ENCODE measurements around the gene MEGF11.

Gene MEGF11

DNA sequence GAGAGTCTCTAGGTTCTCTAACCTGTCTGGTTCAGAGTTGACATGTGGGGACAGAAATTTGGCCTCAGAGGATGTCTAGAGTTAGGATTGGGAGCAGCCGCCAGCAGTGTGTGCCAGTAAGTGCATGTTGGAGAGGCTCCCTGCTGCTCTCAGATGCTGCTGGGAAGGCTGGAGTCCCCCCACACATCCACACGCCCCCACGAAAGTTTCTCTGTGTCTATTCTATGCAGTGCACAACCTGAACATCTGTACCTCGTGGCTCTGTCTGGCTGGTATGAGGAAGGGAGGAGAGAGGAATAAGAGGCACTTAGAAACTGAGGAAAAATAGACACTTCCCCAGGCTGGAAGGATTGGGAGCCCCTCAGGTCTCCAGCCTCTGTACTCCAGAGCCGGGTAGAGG, 252.5 kb downstream of the MEGF11 start:
- H3K4me3 ChIP-seq (ENCODE audit: low read length), result no peak overlapping the region
- TF ChIP-seq ZNF274 (IDR thresholded peaks at IDR 0.05; ENCODE audit: low read depth, low read length), result no peak

DNA sequence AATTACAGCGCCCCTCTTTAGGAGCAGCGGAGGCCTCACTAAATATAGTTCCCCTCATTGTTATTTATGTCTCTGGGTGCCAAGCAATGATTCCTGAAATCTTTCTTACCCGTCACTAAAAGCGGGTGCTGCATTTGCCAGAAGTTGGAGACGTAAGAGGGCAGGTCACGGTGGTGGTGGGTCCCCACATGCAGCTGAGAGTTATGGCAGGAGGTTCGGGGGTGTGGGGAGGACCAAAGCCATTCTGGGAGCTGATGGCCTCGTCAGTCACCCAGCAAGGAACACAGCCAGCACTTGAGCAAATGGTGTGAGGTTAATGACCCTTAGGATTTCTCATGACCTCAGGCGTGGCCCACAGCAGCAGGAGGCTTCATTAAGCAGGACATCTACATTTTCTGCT, 255.1 kb downstream of the MEGF11 start:
- H3K4me3 ChIP-seq (ENCODE audit: low read length), result no peak overlapping the region
- no peak for TF ChIP-seq ZNF274 (IDR thresholded peaks at IDR 0.05; ENCODE audit: low read depth, low read length)

DNA sequence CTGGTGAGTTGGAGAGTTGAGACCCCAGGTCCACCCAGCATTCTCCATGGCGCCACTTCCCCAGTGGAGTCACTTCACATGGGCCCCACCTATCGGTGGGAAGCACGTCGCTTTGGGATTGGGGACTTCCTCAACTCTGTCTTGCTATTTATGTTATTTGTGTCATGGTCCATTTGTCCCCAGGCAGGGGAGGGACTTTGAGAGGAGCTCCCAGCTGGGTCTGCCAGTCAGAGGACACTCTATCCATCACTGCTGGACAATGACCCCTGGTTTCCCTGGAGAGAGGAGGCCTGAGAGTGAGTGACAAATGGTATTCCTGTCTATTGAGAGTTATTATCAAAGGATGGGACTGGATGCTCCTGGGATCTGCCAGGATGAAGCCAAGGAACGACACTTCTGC, 256.6 kb downstream of the MEGF11 start:
- no peak overlapping the region for H3K4me3 ChIP-seq (ENCODE audit: low read length)
- no peak for TF ChIP-seq ZNF274 (IDR thresholded peaks at IDR 0.05; ENCODE audit: low read depth, low read length)

DNA sequence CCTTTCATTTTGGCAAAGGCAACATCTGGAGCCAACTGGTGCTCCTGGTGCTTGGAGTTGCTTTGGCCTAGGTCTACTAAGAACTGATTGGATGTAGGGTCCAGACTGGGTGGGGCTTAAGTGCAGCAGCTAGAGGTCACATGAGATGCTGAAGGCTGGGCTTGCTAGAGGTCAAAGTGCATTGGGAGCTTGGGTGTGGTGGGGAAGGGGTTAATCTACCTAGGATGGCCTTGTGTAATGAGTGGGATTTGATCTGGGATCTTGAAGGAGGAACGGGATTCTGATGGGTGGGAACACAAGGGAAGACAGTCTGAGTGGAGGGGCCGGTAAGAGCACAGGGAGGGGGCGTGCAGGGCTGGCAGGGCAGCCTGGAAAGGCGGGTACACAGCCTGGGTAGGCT, 258.7 kb downstream of the MEGF11 start:
- TF ChIP-seq ZNF274 (IDR thresholded peaks at IDR 0.05; ENCODE audit: low read depth, low read length), result no peak
- no peak overlapping the region for H3K4me3 ChIP-seq (ENCODE audit: low read length)

DNA sequence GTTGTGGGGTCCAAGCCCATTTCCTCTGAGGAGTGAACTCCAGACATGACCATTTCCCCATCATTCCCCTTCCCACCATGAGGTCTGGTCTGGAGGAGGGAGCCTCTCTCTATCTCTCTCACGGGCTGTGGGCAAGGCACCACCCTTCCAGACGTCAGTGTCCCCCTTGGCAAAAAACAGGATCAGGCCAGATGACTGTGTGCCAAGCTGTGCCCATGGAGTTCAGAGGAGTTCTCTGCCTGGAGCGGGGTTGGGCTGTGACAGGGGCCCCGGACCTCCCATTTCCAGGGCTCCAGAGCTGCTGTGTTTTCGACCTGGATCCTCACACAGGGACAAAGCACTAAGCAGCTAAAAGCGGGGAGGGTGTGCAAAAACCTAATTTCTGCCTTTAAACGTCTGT, 259.8 kb downstream of the MEGF11 start:
- H3K4me3 ChIP-seq (ENCODE audit: low read length), result no peak overlapping the region
- TF ChIP-seq ZNF274 (IDR thresholded peaks at IDR 0.05; ENCODE audit: low read depth, low read length), result no peak

DNA sequence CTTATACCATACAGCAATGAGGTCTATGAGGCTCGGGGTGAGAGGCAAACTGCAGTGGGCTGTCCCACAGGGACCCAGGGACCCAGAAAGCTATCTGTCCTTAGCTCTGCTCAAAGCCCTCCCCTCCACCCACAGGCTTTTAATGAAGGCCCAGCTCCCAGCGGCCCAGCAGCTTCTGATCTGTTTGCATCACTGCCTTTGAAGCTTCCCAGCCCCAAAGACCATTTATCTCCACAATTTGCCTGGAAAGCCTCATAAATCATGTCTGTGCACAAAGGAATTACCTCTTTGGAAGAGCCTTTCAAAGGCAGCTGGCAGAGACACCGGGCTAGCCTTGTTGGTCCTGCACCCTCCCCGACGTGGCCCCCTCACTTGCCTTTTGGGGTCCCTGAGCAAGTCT, 260.3 kb downstream of the MEGF11 start:
- H3K4me3 ChIP-seq (ENCODE audit: low read length), result no peak overlapping the region
- TF ChIP-seq ZNF274 (IDR thresholded peaks at IDR 0.05; ENCODE audit: low read depth, low read length), result no peak

DNA sequence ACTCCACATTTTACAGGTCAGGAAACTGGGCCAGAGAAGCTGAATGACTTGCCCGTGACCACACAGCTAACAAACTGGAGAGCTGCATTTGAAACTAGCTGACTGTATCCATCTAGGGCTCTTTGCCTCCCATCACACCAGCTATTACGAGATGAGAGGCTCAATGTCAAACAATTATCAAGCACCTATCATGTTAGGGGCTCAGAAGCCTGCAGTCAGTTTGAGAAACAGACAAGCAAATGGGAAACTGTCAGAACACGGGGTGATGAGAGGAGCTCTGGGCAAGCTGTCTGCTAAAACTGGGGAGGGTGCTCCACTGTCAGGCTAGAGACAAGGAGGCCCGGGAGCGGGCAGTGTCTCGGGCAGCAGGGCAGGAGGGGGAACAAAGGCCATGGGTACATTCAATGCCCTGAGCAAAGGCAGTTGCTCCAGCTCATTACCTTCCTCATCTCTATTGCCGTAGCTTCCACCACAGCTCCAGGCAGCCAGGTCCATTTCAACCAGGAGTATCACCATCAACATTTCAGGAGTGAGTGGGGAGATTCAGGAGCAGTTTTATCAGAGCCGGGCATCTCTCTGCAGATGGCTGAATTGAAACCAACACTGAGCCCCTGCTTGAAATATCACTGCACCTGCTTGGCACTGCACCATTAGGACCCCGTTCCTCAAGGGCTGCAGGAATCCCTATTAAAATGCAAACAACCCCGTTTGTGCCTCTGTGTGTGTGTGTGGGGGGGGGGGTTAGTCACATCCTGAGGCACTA, 261.6 kb downstream of the MEGF11 start:
- no peak overlapping the region for H3K4me3 ChIP-seq (ENCODE audit: low read length)
- no peak for TF ChIP-seq ZNF274 (IDR thresholded peaks at IDR 0.05; ENCODE audit: low read depth, low read length)

DNA sequence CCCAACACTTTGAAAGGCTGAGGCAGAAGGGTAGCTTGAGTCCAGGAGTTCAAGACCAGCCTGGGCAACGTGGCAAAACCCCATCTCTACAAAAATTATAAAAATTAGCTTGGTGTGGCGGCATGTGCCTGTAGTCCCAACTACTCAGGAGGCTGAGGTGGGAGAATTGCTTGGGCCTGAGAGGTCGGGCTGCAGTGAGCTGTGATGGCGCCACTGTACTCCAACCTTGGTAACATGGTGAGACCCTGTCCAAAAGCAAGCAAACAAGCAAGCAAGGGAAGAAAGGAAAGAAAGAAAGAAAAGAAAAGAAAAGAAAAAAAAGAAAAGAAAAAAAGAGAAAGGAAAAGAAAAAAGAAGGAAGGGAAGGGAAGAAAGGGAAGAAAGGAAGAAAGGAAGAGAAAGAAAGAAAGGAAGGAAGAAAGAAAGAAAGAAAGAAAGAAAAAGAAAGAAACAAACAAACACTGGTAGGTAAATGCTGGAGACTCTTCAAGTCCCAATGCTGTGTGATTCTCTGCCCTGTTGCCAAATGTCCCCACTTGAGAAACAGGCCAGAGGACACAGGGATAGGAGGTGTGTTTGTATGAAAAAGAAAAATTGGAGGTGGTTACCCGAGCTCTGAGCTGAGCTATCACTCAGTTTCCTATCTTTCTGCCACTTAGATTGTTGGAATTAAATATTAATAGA, 263.1 kb downstream of the MEGF11 start:
- H3K4me3 ChIP-seq (ENCODE audit: low read length), result no peak overlapping the region
- no peak for TF ChIP-seq ZNF274 (IDR thresholded peaks at IDR 0.05; ENCODE audit: low read depth, low read length)

DNA sequence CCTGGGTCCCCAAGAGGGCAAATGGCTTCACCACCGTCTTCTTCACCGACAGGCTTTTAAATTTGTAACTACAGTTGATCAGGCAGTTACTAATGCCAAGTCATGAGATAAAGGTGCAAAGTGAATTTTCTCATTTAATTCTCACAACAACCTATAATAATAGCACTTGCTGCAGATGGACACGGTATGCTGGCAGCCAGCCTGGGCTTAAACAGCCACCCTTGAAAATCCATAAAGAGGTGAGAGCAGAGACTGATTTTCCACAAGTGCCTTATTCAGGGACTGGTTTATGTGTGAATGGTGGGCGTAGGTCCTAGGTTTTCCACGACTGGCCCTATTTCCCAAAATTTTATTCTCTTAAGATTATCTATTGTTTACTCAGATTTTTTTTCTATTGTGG, 266.4 kb downstream of the MEGF11 start:
- no peak for TF ChIP-seq ZNF274 (IDR thresholded peaks at IDR 0.05; ENCODE audit: low read depth, low read length)
- H3K4me3 ChIP-seq (ENCODE audit: low read length), result no peak overlapping the region

DNA sequence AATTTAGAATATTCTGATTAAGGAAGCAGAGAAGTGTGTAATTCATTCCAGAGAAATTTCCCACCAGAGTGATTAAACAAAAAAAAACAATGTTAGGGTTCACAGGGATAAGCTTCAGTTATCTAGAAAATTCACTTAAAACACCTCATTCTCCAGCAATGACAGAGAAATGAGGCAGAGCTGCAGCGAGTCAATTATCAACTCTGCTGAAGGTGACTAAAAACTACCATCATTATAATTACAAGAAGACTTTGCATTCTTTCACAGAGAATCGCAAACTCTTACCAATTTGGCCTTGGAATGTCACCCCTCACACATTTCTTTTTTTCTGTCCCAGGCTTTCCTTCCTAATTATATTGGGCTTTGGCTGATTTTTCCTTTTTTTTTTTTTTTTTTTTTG, 267.1 kb downstream of the MEGF11 start:
- no peak for TF ChIP-seq ZNF274 (IDR thresholded peaks at IDR 0.05; ENCODE audit: low read depth, low read length)
- no peak overlapping the region for H3K4me3 ChIP-seq (ENCODE audit: low read length)

DNA sequence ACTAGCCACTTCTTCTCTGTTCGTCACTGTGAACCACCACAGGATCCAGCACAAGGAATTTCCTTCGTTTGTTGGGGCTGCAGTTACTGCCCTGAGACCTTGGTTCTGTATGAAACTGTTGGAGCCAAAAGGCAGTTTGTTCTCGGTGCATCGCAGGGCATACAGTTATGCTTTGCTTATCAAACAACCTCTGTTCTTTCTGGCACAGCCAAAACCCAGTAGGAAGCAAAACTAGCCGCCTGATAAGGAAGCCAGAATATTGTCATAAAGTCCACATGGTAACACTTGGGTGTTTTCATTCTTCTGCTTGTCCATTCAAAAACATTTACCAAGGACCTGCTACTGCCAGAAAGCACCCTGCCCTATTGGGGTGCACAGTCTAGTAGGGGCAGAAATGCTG, 268.2 kb downstream of the MEGF11 start:
- no peak overlapping the region for H3K4me3 ChIP-seq (ENCODE audit: low read length)
- no peak for TF ChIP-seq ZNF274 (IDR thresholded peaks at IDR 0.05; ENCODE audit: low read depth, low read length)

DNA sequence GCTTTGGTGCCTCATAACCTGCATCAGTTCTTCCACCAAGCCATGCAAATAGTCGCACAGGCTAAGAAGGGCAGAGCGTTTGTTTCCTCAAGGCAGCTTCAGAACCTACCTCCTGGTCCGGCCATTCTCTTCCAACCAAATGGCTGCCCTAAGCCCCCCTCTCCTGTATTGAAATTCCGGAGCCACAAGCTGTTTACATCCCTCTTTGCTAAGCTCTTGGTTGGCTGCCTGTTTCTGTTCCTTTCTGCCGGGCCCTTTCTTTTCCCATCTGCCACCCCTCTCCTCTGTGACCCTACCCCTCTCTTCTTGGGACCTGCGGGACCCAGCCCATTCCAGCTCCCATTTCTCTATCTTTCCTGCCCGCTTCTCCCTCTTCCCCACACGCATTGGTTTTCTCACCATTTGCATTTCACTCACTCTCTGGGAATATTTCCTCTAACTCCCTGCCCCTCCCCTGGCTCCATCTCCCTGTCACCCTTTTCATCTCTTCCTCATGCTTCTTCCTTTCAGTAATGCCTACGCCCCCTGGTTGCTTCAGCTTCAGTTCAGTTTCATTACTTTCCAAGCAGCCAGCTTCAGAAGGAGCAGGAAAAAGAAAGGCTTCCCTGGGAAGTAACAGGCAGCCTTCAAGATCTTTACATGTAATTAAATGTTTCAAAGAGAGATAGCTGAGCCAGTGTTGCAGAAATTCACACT, 270.8 kb downstream of the MEGF11 start:
- no peak for TF ChIP-seq ZNF274 (IDR thresholded peaks at IDR 0.05; ENCODE audit: low read depth, low read length)
- H3K4me3 ChIP-seq (ENCODE audit: low read length), result no peak overlapping the region

DNA sequence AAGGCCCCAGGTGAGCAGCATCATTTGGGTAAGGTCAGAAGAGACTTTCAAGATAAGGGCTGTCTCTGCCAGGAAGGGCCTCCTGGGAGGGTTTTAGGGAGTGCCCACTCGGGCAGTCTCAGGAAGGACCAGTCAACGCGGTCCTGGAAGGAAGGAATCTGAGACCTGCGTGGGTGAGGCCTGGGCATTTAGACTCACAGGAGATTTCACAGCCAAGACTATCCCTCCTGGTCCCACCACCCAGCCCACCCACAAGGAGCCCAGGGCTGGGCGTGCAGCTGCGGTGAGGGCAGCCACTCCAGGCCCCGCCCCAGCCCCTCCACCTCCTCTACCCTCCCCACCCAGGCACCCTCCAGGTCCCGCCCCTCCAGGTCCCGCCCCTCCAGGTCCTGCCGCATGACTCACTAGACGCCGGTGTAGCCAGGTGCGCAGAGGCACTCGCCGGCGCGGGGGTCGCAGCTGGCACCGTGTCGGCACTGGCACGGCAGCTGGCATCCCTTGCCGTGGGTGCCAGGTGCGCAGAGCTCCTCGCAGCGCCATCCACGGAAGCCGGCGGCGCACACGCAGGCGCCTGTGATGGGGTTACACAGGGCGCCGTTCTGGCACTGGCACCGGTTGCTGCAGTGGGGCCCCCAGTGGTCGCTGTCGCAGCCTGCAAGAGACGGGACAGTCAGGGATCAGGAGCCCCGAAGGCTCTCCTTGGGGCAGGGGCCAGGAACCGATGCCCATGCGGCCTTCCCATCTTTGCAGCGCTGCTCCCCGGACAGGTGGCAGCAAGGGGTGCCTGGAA, 271.5 kb downstream of the MEGF11 start:
- TF ChIP-seq ZNF274 (IDR thresholded peaks at IDR 0.05; ENCODE audit: low read depth, low read length), result no peak
- no peak overlapping the region; the same call in 1 of the 2 replicates for H3K4me3 ChIP-seq (ENCODE audit: low read length)

DNA sequence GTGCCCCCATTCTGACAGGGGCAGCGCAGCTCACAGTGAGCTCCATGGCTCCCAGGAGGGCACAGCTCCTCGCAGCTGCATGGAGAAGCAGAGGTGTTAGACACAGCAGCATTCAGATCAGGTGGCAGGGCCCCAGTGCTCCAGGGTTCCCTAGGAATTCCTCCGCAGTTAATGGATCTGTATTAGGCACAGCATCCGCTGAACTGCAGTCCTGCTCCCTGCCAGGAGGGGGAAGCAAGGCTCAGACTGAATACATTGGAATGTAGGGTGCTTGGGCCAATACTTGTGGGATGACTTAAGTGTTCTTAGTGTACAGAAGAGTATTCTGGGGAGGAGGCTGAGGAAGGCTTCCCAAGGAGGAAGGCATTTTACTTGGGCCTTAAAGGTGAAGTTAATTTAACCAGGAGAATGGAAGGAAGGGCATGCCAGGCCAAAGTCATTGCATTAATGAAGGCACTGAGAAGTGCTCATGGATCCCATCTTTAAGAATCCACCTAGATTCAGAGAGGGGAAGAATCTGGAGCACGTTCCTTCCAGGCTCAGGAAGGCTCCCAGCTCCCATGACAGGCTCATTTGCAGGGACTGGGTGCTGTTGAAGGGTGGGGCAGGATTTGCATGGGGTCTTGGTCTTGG, 272.6 kb downstream of the MEGF11 start:
- no peak overlapping the region for H3K4me3 ChIP-seq (ENCODE audit: low read length)
- no peak for TF ChIP-seq ZNF274 (IDR thresholded peaks at IDR 0.05; ENCODE audit: low read depth, low read length)

Measured in GM08714 (cell line).